Trophoblast cell (in vitro differentiated cells and primary cell): Measurements from ENCODE around the gene C17orf113.
A peak's percentile ranks its signal among the peaks of the same experiment; 100 is the strongest.

Experiments used
- DNase-seq, 2 donors: peaks; one replicate each; pipeline ENCODE4 v3.0.0-alpha.2; 2016
- H2AFZ ChIP-seq: 2 replicates; pipeline ENCODE4 v1.6.1; 2013; ENCODE audit warnings: low read length, moderate library complexity, mild to moderate bottlenecking; ENCODE audit not compliant: insufficient read depth, poor library complexity
- H2AK5ac ChIP-seq: 2 replicates; pipeline ENCODE4 v1.6.1; 2013; ENCODE audit warnings: mild to moderate bottlenecking, low read length
- H2BK120ac ChIP-seq: 2 replicates; pipeline ENCODE4 v1.6.1; 2013; ENCODE audit warnings: low read length, mild to moderate bottlenecking, moderate library complexity; ENCODE audit not compliant: insufficient read depth, poor library complexity
- H2BK12ac ChIP-seq: 2 replicates; pipeline ENCODE4 v1.6.1; 2013; ENCODE audit warnings: mild to moderate bottlenecking, low read length, moderate library complexity
- H2BK5ac ChIP-seq: 2 replicates; pipeline ENCODE4 v1.6.1; 2013; ENCODE audit warnings: low read length, low read depth, moderate library complexity, mild to moderate bottlenecking; ENCODE audit not compliant: poor library complexity
- H3K14ac ChIP-seq: 2 replicates; pipeline ENCODE4 v1.6.1; 2013; ENCODE audit warnings: mild to moderate bottlenecking, low read length
- H3K18ac ChIP-seq: 2 replicates; pipeline ENCODE4 v1.6.1; 2013; ENCODE audit warnings: mild to moderate bottlenecking, low read length
- H3K23ac ChIP-seq: 2 replicates; pipeline ENCODE4 v1.6.1; 2013; ENCODE audit warnings: low read length
- H3K27ac ChIP-seq: 2 replicates; pipeline ENCODE4 v1.5.1; 2013; ENCODE audit warnings: low read depth, mild to moderate bottlenecking, inconsistent platforms, low read length, moderate library complexity
- H3K27me3 ChIP-seq: 2 replicates; pipeline ENCODE4 v1.6.1; 2013; ENCODE audit warnings: inconsistent platforms, mild to moderate bottlenecking, low read length, moderate library complexity; ENCODE audit not compliant: insufficient read depth
- H3K36me3 ChIP-seq, 2 experiments: 1 replicate in 1 of 2; 2 replicates in 1 of 2; pipeline ENCODE4 v1.6.1; 2013; ENCODE audit warnings: low read length in 2 of 2, mild to moderate bottlenecking in 2 of 2, moderate library complexity in 1 of 2; ENCODE audit not compliant: insufficient read depth in 2 of 2, control insufficient read depth in 1 of 2
- H3K4ac ChIP-seq: 2 replicates; pipeline ENCODE4 v1.6.1; 2013; ENCODE audit warnings: low read depth, mild to moderate bottlenecking, low read length, moderate library complexity
- H3K4me1 ChIP-seq, 2 experiments: 1 replicate in 1 of 2; 2 replicates in 1 of 2; pipeline ENCODE4 v1.6.1; 2013; ENCODE audit warnings: low read length in 2 of 2, mild to moderate bottlenecking in 2 of 2, moderate library complexity in 1 of 2; ENCODE audit not compliant: insufficient read depth in 2 of 2, control insufficient read depth in 1 of 2
- H3K4me2 ChIP-seq: 2 replicates; pipeline ENCODE4 v1.6.1; 2013; ENCODE audit warnings: inconsistent platforms, mild to moderate bottlenecking, low read length, moderate library complexity
- H3K4me3 ChIP-seq: 2 replicates; pipeline ENCODE4 v1.5.1; 2013; ENCODE audit warnings: mild to moderate bottlenecking, low read depth, low read length, inconsistent platforms
- H3K79me1 ChIP-seq: one replicate; pipeline ENCODE4 v1.6.1; 2013; ENCODE audit warnings: low read length
- H3K79me2 ChIP-seq: 2 replicates; pipeline ENCODE4 v1.6.1; 2013; ENCODE audit warnings: low read length, mild to moderate bottlenecking; ENCODE audit not compliant: control insufficient read depth, insufficient read depth, poor library complexity
- H3K9ac ChIP-seq: 2 replicates; pipeline ENCODE4 v1.6.1; 2013; ENCODE audit warnings: mild to moderate bottlenecking, low read length
- H3K9me3 ChIP-seq: 2 replicates; pipeline ENCODE4 v1.6.1; 2013; ENCODE audit warnings: low read depth, mild to moderate bottlenecking, control low read depth, inconsistent platforms, low read length; ENCODE audit not compliant: insufficient read depth
- H4K12ac ChIP-seq: 2 replicates; pipeline ENCODE4 v1.6.1; 2013; ENCODE audit warnings: low read depth, mild to moderate bottlenecking, low read length, moderate library complexity
- H4K8ac ChIP-seq: 2 replicates; pipeline ENCODE4 v1.6.1; 2013; ENCODE audit warnings: low read depth, mild to moderate bottlenecking, low read length, moderate library complexity
- H4K91ac ChIP-seq: one replicate; pipeline ENCODE4 v1.6.1; 2013; ENCODE audit warnings: low read depth, mild to moderate bottlenecking, low read length, moderate library complexity
- WGBS: extraction: QIAGEN DNeasy Blood & Tissue Kit; methylation state at CpG from one replicate; pipeline ENCODE4 v1.1.7; 2013; ENCODE audit warnings: missing lambda C conversion rate; ENCODE audit not compliant: insufficient read length, insufficient coverage; ENCODE audit errors: extremely low coverage; 5-methylcytosine and 5-hydroxymethylcytosine counted together

C17orf113 gene

GRCh38 chr17:41988418-41988817 is 62.0 kb downstream of the C17orf113 start:
- H3K4me1 ChIP-seq = no peaks in the 10 kb centered on the region
- no peak overlapping the region for H4K91ac ChIP-seq
- peaks cover 35 to 64% of the 10 kb centered on the region in 2 experiments for H3K36me3 ChIP-seq
- H3K27me3 ChIP-seq = no peaks in the 10 kb centered on the region
- no peak overlapping the region for H2BK5ac ChIP-seq
- H3K14ac ChIP-seq = no peak overlapping the region
- H4K12ac ChIP-seq = no peak overlapping the region
- no peak overlapping the region for H4K8ac ChIP-seq
- WGBS = no CpG with 5 or more reads among the region's 2 CpGs
- no peak overlapping the region for H3K9ac ChIP-seq
- H2AFZ ChIP-seq = no peak overlapping the region
- H2AK5ac ChIP-seq = no peak overlapping the region
- H3K4me2 ChIP-seq = no peak overlapping the region
- DNase-seq = peak in 1 of 2 donors; percentile 31
- H3K4ac ChIP-seq = no peak overlapping the region
- no peaks in the 10 kb centered on the region for H3K9me3 ChIP-seq
- H2BK120ac ChIP-seq = no peak overlapping the region
- H3K79me2 ChIP-seq = no peaks in the 10 kb centered on the region
- no peak overlapping the region for H2BK12ac ChIP-seq
- no peak overlapping the region for H3K4me3 ChIP-seq
- H3K18ac ChIP-seq = no peak overlapping the region
- H3K79me1 ChIP-seq = no peaks in the 10 kb centered on the region
- no peak overlapping the region for H3K27ac ChIP-seq
- H3K23ac ChIP-seq = no peak overlapping the region
